T-helper 2 cell treated with Interferon-gamma antibody and Interleukin-4, amounts not matched to agents 100 ng/mL and 5 ng/mL, for 36 hours (primary cell): ENCODE results near the gene KLHL17. TPM values are rescaled to one million over a fixed set of nuclear protein-coding genes. Genes with fewer than 3 reads are reported as not detected.
"Not testable (repeated sequence)": the region's sequence is repeated elsewhere in the genome, so short reads cannot be mapped to it uniquely, and the experiment has no call there.

Source experiments
- intact Hi-C: fragments of 100-400 bp; cut with micrococcal nuclease; formaldehyde crosslinking; loops from one replicate; pipeline ENCODE4 v1.15.1; 2023
- total RNA-seq: library from RNA; stranded (reverse); gene quantifications from 2 replicates; pipeline ENCODE4 v1.2.3, GENCODE V29; 2022

The KLHL17 gene
- total RNA-seq, 1 donor from 2014 or later = 26.3 TPM

DNA sequence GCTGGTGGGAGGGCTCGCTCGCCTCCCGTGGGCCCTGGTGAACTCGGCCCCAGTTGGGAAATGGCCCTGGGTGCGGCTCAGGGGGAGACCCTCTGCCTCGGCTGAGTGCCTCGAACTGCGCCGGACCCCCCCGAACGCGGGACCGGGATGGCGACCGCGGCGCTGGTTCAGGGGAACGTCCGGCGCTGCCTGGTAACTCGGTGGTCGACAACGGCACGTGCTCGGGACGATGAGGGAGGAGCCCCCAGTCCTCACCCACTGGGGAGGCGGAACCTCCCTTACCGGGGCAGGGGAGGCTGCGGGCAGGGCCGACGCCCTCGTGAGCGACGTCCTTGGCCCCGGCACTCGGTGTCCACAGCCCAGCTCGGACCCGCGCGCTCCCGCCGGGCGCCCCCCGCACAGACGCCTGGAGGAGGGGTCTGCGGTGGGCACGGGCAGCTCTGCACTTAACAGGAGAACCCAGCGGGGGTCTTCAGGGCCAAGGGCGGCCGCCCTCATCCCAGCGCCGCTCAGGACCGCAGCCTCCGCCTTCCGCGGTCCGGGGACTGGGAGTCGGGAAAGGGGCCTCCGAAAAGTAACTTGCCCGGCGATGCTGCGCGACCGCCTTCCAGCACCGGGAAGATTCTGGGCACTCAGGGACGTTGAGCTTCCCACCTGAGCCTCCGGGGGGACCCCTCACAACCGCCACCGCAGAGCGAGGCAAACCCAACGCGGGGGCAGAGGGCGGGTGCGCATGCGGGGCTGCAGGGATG, 37.8 kb downstream of the KLHL17 start:
- intact Hi-C loops = no loop called here

DNA sequence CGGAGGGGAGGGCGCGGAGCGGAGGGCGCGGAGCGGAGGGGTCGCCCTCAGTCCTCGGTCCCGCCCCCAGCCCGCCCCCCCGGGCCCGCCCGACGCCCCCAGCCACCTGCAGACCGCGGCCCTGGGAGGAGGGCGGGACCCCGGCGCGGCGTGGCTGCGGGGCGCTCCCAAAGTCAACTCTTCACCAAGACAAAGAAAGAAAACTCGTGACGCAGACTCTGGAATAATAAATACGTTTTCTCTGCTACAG, 38.3 kb downstream of the KLHL17 start:
- intact Hi-C loops = no loop called here

DNA sequence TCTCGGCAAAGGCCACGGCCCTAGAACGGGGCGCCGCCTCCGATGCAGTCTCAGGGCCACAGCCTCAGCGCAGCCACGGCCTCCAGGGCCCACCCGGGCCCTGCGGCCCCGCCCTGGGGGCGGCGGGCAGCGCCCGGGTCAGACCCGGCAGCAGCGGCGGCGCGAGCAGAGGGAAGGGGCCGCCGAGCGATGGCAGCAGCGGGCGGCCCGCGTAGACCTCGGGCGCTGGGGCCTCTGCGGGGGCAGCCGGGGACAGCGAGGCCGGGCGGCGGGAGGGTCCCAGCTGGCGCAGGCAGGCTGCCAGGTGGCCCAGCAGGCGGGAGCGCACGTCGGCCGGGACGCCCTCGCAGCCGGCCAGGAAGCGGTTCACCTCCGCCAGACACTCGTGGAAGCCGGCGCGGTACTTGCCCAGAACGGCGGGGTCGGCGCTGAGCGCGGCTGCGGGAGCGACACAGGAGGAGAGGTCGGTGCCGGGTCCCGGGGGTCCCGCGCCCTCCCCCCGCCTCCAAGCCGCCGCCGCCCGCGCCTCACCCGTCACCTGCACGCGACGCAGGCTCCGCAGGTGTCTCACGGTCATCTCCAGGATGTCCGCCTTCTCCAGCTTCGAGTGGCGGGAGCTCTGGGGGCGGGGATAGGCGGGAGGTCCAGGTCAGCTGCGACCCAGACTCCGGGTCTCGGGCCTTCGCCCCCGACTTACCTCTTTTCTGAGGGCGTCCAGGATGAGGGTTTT, 38.8 kb downstream of the KLHL17 start:
- intact Hi-C loops = no loop called here

DNA sequence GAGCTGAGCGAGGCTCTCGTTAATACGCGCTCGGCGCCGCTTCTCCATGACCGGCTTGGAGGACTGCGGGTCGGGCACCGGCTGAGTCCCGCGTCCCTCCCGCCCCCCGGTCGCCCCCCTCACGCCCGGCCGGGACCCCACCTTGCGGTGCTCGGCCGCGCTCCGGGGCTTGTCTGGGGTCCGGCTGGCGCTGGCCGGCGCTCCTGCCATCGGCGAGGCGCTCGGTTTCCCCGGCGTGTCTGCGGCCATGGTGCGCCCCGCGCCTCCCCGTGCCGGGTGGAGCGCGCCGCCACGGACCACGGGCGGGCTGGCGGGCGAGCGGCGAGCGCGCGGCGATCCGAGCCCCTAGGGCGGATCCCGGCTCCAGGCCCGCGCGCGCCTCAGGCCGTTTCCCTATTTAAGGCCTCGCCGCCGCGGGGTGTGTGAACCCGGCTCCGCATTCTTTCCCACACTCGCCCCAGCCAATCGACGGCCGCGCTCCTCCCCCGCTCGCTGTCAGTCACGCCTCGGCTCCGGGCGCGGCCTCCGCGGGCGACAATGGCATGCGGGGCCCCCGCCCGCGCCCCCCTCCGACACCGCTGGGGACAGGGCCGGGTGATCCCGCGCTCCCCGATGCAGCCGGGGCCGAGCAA, 39.5 kb downstream of the KLHL17 start, which contains the start of gene HES4:
Gene HES4 (minus strand): TSS at position 373 of the 632 bp plus-strand sequence. CDS start 124 bp downstream, at position 249.
- intact Hi-C loops = loop anchor here (5.0 kb wide), 1 partner anchor 62 kb away; no protein-coding TSS in a partner anchor

DNA sequence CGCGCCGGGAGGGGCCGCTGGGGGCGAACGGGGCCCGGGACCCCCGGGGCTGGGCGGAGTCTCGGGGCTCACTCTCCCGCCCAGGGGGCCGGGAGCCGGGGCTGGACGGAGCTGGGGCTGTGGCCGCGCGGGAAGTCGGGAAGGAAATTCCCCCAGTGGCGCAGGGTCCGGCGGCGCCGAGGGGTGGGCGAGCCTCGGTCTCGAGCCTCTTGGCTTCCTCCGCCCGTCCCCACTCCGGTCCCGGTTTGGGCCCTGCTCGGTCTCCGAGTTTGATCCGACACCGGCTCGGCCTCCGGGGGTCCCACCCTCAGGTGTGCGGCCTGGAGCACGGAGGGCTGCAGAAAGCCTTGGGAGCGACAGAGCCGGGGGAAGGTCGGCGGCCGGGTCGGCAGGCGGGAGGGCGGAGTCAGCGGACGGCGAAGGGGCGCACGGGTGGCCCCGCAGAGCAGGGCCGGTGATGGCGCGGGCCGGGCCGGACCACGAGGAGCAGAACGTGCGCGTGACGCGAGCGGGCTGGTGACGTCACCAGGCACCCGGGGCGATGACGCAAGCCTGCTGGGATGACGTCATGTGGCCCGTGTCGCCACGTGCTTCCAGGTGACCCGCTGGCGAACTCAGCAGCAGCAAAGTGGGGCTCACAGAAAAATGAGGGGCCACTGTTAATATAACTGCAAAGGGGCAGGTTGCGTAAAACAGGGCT, 40.1 kb downstream of the KLHL17 start:
- intact Hi-C loops = loop anchor here (5.0 kb wide), 1 partner anchor 62 kb away; no protein-coding TSS in a partner anchor

DNA sequence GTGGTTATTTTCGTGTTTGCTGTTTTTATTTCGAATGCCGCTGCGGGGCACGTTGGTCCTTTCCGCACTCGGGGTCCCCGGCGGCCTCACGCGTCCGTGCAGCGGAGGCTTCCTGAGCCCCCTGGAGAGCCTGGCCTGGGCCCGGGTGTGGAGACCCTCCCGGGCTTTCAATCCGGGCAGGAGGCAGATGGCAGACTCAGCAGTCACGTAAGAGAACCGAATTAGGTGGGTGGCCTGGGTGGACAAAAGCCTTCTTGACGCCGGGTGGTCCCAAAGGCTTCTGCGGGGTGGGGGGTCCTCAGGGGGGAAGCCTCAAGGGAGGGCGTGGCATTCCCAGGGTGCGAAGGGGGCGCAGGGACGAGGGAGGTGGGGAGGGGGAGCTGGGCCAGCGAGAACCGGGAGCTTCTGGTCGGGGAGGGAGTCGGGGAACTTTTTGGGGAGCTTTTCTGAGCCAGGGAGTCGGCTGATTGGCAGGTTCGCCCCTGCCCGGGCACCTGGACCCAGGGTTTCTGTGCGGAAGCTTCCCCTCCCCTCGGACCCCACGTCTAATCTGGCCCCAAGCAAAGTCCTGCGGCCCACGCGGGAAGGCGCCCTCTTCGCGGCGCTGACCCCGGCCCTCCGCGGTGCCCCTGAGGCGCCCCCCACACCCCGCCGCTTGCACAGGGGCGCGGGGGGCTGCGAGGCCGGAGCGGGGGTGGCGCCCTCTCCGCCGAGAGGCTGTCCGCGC, 40.8 kb downstream of the KLHL17 start:
- intact Hi-C loops = loop anchor here (5.0 kb wide), 1 partner anchor 61 kb away; no protein-coding TSS in a partner anchor

DNA sequence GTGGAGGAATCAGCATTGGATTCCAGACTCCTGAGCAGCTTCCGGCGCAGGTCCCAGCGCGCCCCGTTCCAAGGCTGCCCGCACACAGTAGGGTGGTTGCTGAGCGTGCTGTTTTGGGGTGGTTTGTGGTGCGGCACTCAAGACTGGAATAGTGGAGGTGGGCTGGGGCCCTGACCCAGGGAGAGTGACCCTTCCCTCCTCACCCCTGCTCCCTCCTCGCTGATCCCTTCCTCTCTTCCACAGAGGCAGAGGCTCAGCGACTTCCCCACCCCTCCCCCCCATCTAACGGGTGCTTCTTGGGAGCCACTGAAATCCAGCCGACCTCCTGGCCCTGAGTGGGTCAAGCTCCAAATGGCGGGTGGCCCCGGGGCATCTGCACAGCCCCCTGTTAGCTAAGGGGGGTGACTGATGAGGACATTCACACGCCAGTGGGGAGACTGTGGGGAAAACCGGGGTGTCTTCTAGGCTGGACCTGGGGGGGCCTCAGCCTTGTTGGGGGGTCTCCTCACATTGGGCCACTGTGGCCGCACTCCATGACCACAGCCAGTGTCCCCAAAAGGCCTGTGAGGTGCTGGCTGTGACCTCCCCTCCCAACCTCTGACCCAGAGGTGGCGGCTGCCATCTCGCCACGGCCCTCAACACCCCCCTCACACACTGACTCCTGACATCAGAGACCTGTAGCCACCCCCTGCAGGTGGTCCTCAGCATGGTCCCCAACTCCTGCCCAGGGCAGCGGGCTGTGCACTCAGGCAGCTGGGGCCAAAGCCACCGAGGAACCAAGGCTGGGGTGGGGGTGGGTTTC, 43.4 kb downstream of the KLHL17 start:
- intact Hi-C loops = loop anchor here (5.0 kb wide), 1 partner anchor 58 kb away; no protein-coding TSS in a partner anchor

DNA sequence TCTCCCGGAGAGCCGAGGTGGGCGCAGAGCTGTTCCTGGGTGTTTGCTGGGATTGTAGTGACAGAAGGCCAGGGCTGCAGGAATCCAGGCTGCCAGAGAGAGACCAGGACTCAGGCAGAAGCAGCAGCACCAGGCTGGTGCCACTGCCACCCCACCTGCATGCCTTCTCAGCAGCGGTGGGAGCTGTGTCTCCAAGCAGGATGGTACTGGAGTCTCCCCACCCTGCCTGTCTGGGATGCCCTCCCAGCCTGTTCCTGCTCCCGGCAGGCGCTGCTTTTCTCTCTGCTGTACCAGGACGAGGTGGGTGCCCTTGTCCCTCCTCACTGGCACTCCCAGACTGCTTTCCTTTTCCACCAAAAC, 44.0 kb downstream of the KLHL17 start:
- intact Hi-C loops = loop anchor here (5.0 kb wide), 1 partner anchor 58 kb away; no protein-coding TSS in a partner anchor

DNA sequence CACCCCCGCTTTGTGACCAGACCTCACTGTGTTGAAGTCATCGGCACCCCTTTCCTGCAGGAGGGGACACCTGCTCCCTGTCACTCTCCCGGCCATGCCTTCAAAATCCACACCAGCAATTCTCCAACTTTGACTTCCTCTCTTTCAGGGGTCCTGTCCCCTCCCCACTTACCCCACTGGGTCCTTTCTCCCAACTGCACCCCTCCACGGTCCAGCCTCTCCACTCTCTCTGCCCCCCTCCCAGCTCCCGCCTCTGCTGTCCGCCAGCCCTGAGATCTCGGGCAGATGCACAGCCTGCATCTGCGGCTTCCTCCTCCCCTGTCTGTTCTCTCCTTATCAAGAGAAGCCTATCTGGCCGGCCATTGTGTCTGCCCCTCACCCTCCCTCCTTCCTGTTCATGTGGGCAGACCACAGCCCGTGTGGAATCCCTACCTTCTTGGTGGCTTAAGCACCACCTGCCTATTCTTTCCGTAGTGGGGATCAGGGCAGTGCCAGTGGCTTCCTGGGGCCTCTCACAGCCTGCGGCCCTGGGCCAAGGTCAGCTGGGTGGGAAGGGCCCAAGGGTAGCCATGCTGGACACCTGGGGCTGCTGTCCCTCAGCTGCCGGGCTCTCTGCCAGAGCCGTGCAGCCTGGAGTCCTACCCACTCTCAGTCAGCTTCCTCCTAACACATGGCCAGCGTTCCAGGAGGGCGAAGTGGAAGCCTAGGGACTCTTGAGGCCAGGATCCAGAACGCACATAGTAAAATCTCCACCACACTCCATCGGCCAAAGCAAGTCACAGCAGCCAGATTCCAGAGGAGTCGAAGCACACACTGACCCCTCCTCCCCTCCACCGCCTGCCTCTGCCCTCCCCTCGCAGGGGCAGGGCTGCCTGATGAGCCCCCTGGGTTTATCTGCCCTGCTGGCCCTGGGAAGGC, 44.7 kb downstream of the KLHL17 start:
- intact Hi-C loops = loop anchor here (5.0 kb wide), 1 partner anchor 57 kb away; no protein-coding TSS in a partner anchor

DNA sequence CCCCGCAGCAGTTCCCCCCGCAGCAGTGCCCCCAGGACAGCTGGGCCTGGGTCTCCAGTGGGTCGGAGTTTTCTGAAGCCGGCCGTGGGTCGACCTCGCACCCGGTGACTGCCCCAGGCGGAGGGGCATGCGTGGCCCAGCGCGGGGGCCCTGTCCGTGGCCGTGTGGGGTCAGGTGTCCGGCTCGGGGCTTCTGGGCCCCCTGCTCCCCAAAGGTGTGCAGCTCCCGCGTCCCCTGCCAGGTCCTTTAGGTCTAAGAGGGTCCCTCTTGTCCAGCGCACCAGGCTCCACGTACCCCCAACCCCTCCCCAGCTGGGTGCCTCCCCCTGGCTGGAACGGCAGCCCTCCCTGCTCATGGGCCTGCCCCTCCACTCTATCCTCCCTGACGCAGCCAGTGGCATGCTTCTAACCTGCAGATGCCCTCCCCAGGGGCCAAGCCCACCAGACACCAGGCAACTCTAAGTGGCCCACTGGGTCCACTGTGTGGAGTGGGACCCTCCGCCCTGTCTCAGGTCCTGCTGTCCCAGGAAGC, 45.5 kb downstream of the KLHL17 start:
- intact Hi-C loops = no loop called here

DNA sequence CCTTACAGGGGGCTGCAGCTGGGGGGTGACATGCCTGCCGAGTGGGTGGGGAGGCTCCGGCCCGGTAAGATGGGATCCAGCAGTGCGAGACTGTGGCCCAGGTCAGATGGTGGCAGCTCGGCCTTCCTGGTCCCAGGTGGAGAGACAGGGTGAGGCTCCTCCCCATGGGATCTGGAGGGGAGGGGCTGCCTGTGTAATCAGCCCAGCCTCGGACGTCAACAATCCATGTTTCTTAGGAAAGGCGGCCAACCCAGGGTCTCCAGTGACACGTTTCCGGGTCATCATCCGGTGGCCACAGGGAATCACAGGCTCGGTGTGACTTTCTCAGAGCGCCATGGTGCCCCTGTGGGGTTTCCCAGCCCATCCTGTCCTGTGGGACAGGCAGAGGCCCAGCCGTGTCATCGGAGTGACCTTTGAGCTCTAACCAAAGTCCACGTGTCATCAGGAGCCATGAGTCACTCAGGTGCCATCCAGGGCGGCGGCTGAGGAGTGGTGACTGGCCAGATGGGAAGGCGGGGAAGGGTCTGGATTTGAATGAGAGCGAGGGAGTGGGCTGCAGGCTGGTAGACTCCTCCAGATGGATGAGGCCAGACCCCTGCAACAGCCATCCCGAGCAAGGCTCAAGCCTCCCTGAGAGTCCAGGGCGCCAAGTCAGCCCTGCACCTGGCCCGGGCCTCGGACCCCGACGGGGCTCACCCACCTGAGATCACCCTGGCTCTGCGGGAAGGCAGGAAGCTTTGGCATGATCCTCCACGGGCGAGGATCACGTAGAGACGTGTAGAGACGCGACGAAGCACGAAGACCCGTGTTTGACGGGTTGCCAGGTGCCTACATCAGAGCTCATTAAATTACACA, 46.1 kb downstream of the KLHL17 start:
- intact Hi-C loops = no loop called here

DNA sequence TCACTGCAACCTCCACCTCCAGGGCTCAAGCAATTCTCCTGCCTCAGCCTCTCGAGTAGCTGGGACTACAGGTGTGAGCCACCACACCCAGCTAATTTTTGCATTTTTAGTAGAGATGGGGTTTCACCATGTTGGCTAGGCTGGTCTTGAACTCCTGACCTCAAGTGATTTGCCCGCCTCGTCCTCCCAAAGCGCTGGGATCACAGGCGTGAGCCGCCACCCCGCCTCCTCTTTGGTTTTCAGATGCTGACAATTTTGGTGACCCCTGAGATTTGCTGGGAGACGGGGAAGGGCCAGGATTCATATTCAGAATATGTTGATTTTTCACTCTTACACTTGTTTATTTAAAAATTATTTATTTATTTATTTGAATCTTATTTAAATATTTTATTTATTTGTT, 49.7 kb downstream of the KLHL17 start:
- intact Hi-C loops = not testable (repeated sequence)

DNA sequence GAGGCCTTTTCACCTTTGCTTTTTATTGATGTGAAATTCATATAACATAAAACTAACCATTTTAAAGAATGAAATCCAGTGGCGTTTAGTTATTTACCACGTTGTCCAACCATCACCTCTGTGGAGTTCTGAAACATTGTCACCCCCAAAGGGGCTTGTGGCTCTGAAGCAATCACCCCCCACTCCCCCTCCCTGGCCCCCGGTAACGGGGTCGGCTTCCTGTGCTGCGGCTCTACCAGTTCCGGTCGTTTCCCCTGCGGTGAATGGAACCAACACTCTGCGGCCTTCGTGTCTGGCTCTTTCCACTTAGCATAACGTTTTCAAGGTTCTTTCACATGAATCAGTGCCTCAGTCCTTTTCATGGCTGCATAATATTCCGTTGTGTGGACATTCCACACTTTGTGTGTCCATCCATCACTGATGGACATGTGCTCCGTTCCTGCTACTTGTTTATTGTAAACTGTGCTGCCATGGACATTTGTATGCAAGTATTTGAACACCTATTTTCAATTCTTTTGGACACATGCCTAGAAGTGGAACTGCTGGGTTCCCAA, 51.1 kb downstream of the KLHL17 start:
- intact Hi-C loops = no loop called here

DNA sequence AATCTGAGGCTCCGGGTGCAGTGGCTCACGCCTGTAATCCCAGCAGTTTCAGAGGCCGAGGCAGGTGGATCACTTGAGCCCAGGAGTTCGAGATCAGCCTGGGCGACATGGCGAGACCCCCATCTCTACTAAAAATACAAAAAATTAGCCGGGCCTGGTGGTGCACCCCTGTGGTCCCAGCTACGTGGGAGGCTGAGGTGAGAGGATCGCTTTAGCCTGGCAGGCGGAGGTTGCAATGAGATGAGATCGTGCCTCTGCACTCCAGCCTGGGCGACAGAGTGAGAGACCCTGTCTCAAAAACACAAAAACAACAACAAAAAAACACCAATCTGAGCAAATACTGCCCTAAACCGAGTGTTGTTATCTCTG, 52.3 kb downstream of the KLHL17 start:
- intact Hi-C loops = loop anchor here (1.0 to 2.0 kb wide), 2 partner anchors 56 to 104 kb away; partner anchors contain the start of gene C1orf159

DNA sequence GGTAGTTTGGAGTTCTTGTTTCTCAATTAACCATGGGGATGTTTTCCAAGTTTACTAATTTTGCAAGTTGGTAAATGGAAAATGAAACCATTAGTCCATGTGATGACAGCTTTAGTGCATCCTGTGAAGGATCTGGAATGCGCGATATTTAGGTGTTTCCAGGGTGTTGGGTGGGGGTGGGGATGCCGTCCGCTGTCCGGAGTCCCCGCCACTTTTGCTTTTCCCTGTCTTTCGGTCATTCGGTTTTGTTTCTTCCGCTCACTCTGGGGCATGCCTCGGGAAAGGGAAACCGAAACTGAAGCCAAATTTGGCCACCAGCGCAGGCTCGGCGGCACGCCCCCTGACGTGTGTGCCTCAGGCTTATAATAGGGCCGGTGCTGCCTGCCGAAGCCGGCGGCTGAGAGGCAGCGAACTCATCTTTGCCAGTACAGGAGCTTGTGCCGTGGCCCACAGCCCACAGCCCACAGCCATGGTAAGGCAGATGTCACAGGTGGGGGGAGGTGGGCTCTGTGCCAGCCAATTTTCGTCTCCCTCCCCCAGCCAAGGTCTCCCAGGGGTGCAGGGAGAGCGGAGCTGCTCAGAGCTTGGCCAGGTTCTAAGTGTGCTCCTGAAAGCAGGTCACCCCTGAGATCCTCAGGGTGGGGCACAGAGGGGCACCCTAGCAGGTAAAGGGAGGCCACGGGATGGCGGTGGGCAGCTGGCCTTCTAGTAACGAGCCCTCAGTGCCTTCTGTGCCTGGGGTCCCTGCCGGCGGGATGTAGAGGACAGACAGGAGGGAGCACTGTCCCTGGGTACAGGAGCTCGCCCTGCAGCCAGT, 52.9 kb downstream of the KLHL17 start, which contains the start of gene ISG15:
Gene ISG15 (plus strand): TSS at position 393 of the 817 bp plus-strand sequence. CDS start 77 bp downstream, at position 470.
- intact Hi-C loops = loop anchor here (1.0 to 2.0 kb wide), 2 partner anchors 55 to 103 kb away; partner anchors contain the start of gene C1orf159
